SKM-1 treated with dmso at 0.1 percent for 144 hours (cell line): ENCODE measurements around the gene OARD1.
"Not testable (repeated sequence)": the region's sequence is repeated elsewhere in the genome, so short reads cannot be mapped to it uniquely, and the experiment has no call there.

ENCODE experiments used
- DNase-seq: peaks from one replicate; lab custom pipeline; 2025; ENCODE audit not compliant: unreplicated experiment; lab: John Stamatoyannopoulos, UW

OARD1 gene

DNA sequence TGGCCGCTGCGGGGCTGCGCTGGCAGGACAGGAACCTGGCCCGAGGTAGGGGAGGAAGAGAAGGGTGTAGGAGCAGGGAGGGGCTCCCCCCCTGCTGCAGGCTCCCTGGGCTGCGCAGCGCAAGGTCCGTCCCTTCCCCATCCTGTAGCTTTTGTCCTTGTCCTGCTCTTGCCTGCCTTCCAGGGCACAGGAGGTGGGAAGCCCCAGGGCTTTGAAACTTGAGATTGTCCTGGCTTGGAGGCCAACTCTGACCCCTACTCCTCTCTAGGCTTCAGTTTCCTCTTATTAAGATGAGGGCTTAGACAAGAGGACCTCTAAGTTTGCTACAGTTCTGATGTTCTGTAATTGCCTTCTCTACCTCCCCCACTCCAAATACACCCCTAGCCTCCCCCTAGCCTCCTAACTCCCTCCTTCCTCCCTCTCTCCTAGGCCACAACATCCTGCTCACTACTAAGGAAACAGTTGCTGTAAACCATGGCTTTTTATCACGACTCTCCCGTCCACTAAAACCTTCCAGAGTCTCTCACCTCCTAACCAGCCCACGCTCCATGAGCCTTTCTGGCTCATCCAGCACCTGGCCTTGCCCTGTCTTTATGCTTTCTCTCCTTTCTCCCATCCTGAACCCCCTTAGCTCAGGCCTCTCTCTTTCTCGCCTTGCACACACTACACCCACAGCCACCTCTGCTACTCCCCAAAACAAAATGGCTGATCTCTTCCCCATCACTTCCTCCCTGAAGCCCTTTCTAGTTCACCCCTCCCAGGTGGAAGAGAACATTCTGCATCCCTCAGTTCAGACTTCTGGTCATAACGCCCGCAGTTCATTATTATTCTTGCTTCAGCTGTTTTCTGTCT, 43.4 kb downstream of the OARD1 start:
- no peak for DNase-seq

DNA sequence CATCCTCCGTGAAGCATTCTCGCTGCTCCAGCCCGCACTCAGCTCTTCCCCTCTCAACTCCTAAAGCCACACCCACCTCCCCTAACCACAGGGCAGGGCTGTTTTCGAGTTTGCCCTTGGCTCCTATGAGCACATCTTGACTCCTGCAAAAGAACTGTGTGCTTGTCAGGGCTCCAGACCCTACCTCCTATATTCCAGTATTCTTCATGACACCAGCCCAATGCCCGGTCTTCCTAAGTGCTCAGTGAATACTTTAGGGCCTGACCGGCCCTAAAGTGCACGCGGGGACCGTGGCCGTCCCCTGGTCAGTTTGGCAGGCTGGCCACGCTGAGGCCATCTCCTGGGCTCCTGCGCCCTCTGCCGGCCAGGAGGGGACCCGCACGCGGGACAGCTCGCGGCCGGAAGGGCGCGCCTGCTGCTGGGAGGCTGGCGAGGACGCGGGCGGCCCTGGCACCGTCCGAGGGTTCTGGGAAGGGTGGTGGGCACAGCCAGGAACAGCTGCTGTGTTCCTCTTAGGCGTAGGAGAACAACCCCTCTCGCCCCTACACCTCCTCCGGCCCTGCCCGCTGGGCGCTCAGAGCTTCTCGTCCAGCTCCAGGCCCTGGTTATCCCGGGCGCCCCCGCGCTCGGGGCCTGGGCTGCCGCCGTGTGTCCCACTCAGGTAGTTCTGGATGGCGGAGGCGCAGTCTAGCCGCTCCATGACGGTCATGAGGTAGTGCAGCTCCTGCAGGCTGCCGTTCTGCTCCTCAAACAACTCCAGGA, 44.2 kb downstream of the OARD1 start:
- DNase-seq, result peak; percentile 81

DNA sequence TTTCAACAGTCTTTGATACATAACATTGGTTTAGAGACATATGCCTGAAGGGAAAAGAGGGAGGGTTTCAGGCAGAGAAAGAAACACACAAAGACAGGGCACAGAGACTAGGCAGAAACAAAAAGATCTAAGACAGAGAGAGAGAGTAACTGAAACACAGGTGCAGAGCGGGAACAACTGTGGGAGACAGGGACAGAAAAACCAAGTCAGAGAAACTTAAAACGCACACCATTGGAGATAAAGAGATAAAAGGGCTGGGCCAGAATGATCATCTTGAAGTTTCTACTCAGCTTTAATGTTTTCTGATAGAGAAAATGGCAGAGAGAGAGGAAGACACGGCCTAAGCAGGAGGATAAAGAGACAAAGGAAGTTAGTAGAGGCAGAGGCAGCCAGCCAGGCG, 44.9 kb downstream of the OARD1 start:
- DNase-seq, result no peak

DNA sequence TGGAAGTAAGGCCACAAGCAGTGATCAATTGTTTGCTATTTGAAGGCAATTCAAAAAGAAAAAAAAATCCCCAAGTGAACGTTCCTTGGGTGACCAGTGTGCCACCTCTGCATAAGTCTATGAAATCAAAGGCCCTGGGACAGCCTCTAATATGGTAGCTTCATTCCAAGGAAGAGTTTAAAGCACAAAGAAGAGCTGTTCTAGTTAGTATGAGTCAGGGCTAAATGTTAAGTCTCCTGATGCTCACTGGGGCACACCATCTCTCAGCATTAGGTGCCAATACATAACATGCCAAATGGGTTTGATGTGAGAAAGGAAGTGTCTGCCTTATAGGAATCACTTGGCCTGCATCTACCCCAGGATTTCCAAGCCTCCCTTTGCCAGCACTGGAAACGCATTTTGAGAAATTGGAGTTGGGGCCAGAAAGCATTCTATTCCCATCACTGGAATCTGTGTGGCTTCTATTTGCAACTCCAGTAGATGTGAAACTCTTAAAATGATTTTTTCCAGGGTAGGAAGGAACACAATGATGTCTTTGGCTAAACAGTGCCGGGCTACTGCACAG, 46.1 kb downstream of the OARD1 start:
- no peak for DNase-seq

DNA sequence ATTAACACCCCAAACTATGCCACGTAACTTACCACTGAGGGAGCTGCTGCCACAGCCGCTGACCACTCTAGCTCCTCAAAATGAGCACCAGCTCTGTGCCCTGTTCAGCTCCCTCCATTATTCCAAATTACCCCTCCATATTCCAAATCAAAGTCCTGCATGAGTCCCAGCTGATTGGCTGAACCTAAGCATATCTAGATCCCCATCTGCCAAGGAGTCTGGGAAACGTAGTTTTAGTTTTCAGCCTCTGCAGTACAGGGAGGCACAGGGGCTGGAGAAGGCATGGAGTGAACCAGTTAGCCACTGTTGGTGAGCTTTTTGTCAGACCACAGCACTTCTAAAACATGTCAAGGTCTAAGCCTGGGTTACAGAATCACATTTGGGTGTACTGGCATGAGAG, 49.0 kb downstream of the OARD1 start:
- DNase-seq, result no peak

DNA sequence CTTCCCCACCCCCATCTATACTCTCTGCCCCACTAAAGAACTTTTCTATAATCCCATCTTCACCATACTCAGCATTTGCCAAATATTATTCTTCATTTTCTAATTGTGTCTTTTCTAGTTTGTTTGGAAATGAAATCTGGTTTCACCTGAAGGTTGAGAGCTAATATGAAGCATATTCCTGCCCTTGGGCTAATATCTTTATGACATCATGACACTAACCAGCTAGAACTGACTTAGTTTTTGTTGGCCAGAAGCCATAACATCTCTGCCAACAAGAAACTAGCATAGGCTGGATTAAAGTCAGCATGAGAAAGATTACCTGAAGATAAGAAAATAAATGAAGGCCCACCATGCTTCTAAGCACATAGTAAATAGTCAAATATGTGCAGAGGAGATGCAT, 49.9 kb downstream of the OARD1 start:
- no peak for DNase-seq

DNA sequence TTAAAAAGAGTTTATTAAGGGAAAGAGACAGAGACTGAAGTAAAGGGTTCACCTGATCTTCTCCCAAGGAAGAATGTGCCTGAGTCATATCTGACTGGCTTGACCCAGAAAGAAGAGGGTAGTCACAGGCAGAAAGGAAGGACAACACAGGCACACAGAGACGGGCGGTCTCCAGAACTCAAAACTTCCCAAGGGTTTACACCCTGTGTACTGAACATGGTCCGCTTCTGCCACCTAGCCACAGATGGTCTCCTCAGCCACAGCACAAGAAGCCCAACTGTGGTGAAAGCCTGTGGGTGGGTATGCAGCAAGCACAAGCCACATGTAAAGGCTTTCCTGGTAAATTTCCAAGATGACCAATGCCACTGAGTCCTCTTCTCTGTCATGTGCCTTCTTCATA, 50.3 kb downstream of the OARD1 start:
- no peak for DNase-seq

DNA sequence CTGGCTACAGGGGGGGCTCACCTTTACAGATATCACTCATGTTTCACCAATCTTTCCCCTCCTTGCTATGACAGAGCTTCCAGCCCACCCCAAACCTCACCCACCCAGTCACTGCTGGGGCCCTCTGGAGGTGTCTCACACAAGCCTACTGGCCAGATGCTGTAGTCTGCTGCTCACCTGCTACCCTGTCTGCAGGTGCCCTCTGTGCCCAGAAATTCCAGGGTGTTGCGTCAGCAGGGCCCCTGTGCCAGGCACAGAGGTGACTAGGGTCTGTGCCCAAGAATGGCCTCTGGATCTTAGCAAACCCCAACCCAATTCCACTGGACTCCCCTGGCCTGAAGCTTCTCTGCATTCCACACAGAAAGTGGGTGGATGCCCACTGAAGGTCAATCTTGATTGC, 54.5 kb downstream of the OARD1 start:
- no peak for DNase-seq

DNA sequence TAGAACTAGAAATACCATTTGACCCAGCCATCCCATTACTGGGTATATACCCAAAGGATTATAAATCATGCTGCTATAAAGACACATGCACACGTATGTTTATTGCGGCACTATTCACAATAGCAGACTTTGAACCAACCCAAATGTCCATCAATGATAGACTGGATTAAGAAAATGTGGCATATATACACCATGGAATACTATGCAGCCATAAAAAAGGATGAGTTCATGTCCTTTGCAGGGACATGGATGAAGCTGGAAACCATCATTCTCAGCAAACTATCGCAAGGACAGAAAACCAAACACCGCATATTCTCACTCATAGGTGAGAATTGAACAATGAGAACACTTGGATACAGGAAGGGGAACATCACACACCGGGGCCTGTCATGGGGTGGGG, 56.3 kb downstream of the OARD1 start:
- DNase-seq, result not testable (repeated sequence)

DNA sequence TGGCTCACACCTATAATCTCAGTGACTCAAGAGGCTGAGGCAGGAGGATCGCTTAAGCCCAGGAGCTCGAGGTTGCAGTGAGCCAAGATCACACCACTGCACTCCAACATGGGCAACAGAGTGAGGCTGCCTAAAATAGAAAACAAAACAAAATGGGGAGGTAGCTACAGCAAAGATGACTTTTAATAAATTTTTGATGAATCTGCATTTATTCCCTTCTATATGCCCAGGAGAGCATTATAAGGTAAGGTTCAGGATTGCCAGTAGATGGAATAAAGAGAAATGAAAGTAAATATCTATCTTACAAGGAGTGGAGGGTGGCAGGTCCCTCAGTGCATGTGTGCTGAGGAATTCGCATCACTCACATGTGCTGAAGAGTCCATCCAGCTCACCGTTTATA, 57.4 kb downstream of the OARD1 start:
- no peak for DNase-seq
